ENCODE results near the gene LGALS14.
"Not testable (repeated sequence)": the region's sequence is repeated elsewhere in the genome, so short reads cannot be mapped to it uniquely, and the experiment has no call there.

LGALS14 gene

DNA sequence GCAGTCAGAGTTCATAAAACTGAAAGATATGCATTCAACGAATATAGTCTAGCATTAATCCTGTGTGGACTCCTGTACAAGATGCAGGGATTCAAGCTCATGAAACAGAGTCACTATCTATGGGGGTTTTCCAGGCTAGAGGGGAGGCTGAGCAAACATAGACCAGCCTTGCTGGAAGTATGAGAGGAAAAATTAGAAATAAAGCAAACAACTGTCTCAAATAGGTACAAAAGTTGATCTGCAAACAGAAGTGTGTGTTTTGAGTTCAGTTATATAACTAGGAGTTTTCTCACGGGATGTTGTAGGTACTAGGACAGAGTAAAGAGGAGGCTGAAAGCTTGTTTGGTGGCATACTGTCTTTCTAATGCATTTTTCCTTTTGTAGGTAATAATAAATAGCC lies 8.5 kb upstream of the LGALS14 start:
- DNase-seq (ENCODE audit: low spot score): no peak

DNA sequence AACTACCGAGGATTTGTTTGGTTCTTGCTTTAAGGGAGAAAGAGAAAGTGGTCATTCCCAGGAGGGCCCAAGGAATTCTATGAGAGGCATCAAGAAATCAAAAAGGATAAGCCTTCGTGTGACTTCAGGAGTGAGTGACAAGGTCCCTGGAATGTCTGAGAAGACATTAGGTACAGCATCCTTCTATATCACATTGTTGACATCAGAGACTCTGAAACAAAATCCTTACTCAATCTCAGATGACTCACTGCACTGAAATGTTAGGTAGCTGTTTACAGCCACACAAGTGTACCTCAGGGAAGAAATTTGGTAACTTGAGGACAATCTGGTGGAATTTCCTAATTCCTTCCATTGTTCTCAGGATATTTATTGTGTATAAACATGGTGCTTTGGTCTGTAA lies 7.9 kb upstream of the LGALS14 start:
- DNase-seq (ENCODE audit: low spot score): no peak

DNA sequence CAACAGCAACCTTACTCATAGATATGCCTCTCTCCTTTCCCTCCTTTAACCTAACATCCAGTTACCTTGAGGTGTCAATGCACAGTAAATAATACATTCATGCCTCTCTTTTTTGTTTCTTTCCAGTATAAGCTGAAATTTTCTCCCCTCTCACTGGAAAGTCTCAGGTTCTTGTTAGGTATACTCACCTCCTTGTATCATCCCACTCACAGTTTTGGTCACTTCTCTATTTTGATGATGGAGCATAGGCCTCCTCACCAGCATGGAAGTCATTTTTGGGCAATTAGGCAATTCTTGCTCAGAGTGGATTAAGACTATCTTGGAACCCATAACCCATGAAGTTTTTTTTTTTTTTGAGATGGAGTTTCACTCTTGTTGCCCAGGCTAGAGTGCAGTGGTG lies 5.7 kb upstream of the LGALS14 start:
- DNase-seq (ENCODE audit: low spot score): no peak

DNA sequence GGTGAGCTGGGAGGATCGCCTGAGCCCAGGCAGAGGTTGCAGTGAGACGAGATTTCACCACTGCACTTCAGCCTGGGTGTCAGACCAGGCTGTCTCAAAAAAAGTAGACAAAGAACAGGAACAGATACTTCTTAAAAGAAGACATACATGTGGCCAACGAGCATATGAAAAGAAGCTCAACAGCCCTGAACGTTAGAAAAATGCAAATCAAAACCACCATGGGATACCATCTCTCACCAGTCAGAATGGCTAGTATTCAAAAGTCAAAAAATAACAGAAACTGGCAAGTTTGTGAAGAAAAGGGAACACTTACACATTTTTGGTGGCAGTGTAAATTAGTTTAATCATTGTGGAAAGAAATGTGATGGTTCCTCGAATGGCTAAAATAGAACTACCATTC lies 3.0 kb upstream of the LGALS14 start:
- no peak for DNase-seq (ENCODE audit: low spot score)

DNA sequence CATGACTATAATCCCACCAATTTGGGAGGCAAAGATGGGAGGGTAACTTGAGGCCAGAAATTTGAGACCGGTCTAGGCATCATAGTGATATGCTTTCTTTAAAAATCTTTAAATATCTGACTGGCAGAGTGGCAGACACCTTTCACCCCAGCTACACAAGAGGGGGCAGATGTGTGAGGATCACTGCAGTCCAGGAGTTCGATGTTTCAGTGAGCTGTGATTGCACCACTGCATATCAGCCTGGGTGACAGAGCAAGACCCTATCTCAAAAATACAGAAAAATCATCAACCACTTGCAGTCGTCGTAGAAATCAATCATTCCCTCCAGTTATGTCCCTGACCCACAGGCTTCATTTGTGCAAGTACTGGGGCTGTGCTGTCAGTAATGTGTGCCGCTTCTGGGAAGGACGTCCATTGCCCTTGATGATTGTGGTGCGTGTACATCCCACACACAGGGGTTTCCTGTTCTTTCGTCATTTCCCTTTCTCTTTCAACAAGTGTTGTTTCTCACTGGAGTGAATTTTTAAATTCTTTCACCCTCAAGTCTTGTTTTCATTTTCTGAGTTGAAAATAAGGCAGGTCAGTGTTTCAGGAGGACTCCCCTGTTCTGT lies 1.4 kb downstream of the LGALS14 start:
- DNase-seq (ENCODE audit: low spot score): no peak

DNA sequence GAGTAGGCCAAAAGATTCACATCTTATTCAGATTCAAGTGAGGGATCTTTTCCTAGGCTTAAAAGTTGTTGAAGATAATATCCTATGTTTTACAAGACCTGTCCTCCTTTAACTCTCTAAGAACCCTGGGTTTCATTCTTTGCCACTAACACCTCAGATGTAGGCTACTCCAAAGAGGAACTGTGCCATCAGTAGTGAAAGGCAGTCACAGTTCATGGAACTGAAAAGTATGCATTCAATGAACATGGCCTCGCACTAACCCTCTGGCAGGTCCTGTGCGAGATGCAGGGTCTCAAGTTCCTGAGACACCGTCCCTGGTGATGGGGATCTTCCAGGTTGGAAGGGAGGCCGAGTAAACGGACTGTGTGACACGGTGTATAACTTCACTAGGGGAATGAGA lies 4.3 kb downstream of the LGALS14 start:
- no peak for DNase-seq (ENCODE audit: low spot score)

DNA sequence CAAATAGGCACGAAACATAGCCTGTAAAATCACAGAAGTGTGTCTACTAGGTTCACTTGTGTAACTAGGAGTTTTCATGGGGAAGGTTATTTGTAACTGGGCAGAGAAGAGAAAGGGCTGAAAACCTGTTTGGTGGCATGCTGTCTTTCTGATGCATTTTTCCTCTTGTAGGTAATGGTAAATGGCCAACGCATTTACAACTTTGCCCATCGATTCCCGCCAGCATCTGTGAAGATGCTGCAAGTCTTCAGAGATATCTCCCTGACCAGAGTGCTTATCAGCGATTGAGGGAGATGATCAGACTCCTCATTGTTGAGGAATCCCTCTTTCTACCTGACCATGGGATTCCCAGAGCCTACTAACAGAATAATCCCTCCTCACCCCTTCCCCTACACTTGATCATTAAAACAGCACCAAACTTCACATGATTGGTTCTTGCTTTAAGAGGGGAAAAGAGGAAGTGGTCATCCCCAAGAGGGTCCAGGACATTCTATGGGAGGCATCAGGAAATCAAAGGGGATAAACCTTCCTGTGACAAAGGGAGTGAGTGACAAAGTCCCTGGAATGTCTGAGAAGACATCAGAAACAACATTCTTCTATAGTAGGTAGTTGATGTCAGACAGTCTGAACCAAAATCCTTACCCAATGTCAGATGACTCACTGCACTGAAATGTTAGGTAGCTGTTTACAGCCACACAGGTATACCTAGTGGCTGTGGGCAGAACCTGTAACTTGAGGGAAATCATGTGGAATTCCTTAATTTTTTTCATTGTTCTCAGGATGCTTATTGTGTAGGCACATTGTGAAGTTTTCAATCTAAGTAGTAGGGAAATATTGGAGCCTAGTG lies 5.0 kb downstream of the LGALS14 start:
- DNase-seq (ENCODE audit: low spot score): no peak

DNA sequence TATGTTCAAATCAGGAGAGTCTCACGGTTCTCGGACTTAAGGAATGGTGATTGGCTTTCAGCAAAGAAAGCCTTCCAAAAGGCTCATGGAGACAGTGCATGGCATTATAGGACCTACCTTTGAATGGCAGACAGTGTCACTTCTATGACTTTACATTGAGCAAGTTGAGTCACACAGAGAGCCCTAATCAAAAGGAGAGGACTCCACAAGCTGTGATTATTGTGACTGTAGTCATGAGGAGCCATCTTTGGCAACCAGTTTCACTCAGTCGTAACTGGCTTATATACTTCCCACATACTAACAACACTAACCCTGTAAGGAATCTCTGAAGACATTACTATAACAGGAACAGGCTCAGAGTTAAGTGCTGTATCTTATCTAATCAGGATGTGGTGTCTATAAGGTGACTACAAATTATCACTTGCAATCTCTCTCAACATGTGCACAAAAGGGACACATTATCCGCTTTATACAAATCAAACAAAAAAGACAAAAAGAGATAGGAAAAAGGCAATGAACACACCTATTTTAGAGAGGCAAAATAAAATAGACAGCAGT lies 6.1 kb downstream of the LGALS14 start:
- DNase-seq (ENCODE audit: low spot score): no peak

DNA sequence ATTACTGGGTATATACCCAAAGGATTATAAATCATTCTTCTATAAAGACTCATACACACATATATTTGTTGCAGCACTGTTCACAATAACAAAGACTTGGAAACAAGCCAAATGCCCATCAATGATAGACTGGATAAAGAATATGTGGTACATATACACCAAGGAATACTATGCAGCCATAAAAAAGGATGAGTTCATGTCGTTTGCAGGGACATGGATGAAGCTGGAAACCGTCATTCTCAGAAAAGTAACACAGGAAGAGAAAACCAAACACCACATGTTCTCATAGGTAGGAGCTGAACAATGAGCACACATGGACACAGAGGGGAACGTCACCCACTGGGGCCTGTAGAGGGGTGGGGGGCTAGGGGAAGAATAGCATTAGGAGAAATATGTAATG lies 15.9 kb downstream of the LGALS14 start:
- not testable (repeated sequence) for DNase-seq (ENCODE audit: low spot score)

DNA sequence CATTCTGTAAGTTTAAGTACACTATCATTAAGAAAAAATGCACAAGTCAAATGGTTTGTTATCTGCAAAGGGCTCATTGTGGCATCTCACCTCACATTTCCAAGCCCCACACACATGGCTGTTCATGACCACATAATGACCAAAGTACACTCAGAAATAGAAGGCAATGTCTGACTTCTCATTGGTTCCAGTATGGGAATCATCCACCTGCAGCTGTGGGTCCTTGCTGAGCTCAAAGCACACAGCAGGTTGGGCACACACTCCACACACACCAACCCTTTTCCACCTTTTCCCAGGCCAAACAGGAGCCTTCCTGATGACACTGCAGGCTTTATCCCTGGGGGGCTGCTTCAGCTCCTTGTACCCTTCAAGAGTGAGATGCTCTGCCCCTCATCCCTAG lies 21.7 kb downstream of the LGALS14 start:
- DNase-seq (ENCODE audit: low spot score): no peak

DNA sequence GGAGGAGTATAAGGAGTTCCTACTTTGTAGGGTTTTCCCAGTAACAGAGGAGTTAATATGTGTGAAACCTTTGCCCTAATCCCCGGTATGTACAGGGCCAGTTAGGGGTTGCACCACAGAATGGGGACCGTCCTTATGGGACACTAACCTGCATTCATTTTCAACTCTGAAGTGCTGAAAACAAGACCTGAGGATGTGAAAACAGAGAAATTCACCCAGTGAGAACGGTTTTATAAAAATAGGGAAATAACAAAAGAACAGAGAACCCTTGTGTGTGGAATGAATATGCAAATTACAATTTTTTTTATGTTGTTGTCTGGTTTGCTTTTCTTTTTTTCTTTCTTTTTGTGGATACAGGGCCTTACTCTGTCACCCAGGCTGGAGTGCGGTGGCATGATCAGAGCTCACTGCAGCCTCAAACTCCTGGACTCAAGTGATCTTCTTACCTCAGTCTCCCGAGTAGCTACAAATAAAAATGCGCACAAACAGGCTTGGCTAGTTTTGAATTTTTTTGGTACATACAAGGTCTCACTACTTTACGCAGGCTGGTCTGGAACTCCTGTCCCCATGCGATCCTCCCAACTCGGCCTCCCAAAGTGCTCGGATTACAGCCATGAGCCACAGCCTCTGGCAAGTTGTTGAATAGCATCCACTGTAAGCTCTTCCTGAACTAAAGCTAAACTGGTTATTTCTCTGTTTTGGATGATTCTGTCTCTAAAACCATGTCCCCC lies 23.0 kb downstream of the LGALS14 start:
- DNase-seq (ENCODE audit: low spot score): no peak

DNA sequence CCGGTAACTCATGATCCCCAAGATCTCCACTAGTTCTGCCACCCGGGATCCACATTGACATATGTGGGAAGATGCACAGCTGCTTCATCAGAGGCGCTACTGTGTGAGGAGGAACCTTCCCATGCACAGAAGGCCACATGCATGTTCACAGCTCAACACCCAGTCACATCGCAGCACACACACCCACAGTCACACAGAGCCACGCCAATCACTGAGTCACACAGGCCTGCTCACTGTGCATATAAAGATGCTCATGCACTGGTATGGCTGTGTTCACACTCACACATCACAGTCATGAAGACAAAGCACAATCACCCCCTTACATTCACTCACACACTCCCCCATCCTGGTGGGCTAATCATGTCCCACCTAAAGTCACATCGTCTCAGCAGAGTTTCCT lies 23.8 kb downstream of the LGALS14 start:
- DNase-seq (ENCODE audit: low spot score): no peak

DNA sequence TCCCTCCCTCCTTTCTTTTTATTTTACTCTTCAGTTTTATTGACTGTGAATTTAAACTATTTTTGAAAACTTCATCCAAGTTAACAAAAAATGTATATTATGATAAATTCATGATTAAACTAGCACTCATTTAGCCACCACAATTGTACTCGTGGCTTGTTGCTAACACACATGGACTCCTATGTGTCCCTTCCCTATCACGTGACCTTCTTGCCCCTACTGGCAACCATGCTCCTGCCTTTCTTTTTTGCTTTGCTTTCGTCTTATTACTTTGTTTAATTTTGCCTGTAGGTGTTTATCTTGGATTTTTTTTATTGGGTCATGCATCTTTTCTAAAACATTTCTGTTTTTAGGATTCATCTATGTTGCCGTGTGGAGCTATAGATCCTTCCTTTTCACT lies 25.3 kb downstream of the LGALS14 start:
- no peak for DNase-seq (ENCODE audit: low spot score)

DNA sequence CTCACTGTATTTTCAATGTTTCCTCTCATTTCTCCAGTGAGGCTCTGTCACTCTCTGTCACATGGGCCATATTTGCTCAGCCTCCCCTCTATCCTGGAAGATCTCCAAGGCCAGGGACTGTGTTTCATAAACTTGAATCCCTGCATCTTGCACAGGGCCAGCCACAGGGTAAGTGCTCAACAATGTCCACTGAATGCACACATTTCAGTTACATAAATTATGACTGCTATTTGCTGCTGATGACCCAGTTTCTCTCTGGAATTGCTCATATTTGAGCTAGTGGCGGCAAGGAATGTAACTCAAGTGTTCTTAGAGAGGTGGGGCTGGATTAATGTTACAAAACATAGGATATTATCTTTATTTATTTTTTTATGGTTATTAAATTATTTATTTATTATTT lies 27.4 kb downstream of the LGALS14 start:
- DNase-seq (ENCODE audit: low spot score): no peak

DNA sequence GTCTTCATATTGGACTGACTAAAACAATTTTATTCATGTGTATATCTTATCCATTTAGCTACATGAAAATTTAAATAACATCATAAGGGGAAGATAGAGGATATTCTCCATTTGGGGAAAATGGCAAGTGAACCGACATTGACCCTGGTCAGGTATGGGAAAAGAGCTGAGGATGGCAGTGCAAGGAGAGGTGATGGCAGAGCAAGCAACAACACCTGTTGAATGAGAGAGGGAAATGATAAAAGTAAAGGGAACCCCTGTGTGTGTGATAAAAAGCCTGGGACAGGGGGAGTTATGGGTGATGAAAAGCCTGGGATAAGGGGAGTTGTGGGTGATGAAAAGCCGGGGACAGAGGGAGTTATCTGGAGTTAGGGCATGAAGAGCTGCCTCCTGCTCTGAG lies 29.6 kb downstream of the LGALS14 start:
- DNase-seq (ENCODE audit: low spot score): no peak

DNA sequence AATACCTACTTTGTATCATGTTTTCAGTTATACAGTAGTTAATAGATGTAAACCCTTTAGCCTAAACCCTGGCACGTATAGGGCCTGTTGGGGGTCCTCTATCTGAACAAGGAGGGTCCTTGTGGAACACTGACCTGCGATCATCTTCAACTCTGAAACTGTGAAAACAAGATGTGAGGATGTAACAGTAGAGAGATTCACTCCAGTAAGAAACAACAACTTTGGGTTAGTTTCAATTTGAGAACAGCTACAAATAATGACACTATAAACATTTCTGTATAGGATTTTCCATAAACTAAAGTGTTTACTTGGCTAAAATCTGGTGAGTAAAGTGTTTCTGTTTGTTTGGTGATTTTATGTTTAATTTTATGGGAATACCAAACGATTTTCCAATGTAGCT lies 31.4 kb downstream of the LGALS14 start:
- no peak for DNase-seq (ENCODE audit: low spot score)

DNA sequence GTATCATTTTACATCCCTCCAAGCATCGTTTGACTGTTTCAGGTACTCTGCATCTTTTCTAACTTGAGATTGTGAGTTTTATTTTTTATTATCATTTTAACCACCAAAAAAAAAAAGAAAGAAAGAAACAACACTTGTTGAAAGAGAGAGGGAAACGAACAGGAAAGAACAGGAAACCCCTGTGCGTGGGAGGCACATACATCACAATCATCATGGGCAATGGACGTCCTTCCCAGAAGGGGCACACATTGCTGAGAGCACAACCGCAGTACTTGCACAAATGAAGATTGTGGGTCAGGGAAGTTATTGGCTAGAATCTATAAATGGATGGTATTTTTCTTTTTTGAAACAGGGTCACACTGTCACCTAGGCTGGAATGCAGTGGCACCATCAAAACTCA lies 31.8 kb downstream of the LGALS14 start:
- DNase-seq (ENCODE audit: low spot score): no peak

DNA sequence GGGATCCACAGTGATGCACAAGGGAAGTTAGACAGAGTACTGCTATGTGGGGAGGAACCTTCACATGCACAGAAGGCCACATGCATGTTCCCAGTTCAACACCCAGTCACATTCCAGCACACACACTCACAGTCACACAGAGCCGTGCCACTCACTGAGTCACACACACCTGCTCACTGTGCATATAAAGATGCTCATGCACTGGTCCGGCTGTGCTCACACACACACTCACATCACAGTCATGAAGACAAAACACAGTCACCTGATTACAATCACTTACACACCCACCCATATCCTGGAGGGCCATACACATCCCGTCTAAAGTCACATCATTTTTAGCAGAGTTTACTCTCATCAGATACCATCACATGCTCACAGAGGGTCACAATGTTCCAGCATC lies 33.1 kb downstream of the LGALS14 start:
- no peak for DNase-seq (ENCODE audit: low spot score)

DNA sequence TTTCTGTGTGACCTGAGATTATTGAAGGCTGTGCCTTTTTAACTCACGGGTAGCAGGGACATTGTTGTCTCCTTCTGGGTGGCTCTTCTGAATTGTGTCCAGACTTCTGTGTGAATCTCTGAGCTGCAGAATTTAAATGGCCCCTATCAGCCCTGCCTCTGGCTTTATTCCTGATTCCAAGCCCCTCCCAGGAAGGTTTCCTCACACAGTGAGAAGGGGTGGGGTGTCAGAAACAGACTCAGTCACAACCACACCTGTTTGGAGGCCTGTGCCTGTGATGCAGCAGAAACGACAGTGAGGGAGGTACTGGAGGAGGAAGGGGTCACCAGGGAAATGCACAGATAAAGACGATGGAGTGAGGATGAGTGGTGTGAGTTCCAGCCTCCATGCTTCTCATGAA lies 33.6 kb downstream of the LGALS14 start, which contains the start of gene CLC:
Gene CLC (minus strand): TSS at position 139 of the 400 bp plus-strand sequence. CDS start 77 bp downstream, at position 62.
- DNase-seq (ENCODE audit: low spot score): no peak

DNA sequence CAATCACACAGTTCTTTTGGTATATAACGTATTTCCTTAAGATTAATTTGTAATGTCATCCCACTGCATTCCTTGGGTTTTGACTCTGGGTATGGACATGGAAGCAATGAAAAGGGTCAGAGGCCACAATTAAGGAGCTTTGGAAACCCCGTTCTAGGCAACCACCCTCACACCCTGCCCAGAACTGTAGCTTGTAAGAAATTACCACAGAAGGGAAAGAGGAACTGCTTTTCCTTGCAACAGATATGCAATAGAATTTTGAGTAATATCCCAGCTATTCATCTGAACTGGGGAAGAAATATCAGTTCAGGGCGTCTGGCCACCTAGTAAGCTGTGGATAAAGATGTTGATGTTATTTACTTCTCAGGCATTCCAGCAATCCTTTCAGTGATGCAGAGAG lies 34.5 kb downstream of the LGALS14 start:
- DNase-seq (ENCODE audit: low spot score): no peak

DNA sequence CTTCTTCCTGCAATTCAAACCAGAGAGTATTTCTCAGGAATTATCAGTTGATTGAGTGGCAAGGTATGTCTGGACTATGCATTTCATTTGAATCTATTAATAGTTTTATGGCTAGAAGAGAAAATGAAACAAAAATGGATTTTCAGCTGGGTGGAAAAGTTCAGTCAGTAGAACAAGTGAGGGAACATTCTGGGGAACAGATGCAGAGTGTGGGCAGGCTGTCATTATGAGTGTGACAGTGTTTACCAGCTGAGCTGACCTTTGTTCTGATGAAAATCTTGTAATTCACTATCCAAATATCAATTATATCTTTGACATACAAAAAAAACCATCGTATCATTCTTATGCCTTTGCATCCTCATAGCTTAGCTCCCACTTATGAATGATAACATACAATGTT lies 36.1 kb downstream of the LGALS14 start:
- no peak for DNase-seq (ENCODE audit: low spot score)

DNA sequence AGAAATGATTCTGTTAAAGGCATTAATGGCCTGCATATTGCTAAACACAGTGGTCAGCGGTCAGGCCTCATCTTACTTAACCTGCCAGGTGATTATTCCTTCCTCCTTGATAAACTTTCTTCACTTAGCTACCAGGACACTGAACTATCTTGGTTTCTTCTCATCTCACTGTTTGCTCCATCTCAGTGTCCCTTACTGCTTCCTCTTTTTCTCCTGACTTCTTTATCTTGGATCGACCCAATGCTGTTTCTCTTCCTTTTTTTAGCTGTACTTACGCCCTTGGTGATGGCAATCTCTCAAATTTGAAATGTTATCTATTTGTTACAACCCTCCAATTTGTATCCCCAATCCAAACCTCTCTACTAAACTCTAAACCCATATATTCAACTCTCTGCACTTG lies 41.4 kb downstream of the LGALS14 start:
- DNase-seq (ENCODE audit: low spot score): no peak
